Measurements from ENCODE around the gene PLCH1. TPM values are rescaled to one million over a fixed set of nuclear protein-coding genes. Genes with fewer than 3 reads are reported as not detected.

PLCH1 gene
- total and polyA plus RNA-seq, 3 experiments from 2014 or later = not detected

DNA sequence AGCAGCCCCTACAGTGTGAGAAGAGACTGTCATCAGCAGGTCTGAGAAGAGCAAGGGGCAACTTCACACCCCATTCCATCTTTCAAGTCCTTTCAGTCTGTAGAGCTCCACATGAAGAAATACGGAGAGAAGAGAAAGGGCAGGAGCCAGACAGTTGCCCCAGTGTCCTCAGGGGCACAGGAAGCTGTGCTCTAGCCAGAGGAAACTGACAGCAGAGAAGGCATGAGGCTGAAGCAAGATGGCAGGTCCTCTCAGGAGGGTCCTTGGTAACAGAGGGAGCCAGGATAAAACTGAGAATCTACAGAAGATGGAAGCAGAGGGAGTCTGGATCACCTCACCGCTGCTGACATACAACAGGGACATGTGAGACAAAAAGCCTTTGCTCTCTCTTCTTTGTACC lies 47.3 kb downstream of the PLCH1 start:
- no peaks in the 10 kb centered on the region for H3K27me3 ChIP-seq (ENCODE audit: insufficient read depth, low read length, poor library complexity, severe bottlenecking)
- H3K27ac ChIP-seq (ENCODE audit: low read depth, low read length) = no peak overlapping the region
- H3K27ac Mint-ChIP-seq = no peak overlapping the region
- DNase-seq = no peak
- H3K9me3 Mint-ChIP-seq = no peaks in the 10 kb centered on the region
- H3K36me3 Mint-ChIP-seq = no peaks in the 10 kb centered on the region
- H3K4me1 Mint-ChIP-seq = no peaks in the 10 kb centered on the region
- H3K4me1 ChIP-seq (ENCODE audit: insufficient read depth, low read length) = no peaks in the 10 kb centered on the region
- H3K4me3 Mint-ChIP-seq = no peak overlapping the region
- no peaks in the 10 kb centered on the region for H3K36me3 ChIP-seq (ENCODE audit: insufficient read depth, low read length)
- ChIA-PET POLR2A (no interaction called here), CTCF (no interaction called here)
- peaks cover 3 to 5% of the 10 kb centered on the region in 2 donors for H3K27me3 Mint-ChIP-seq
- no peaks in the 10 kb centered on the region for H3K9me3 ChIP-seq (ENCODE audit: low read length)
- H3K4me3 ChIP-seq (ENCODE audit: low read length) = no peak overlapping the region

GRCh38 chr3:155690921-155691320 lies 54.0 kb downstream of the PLCH1 start:
- no peaks in the 10 kb centered on the region for H3K4me1 ChIP-seq (ENCODE audit: insufficient read depth, low read length)
- CTCF ChIA-PET = no interaction called here
- no peaks in the 10 kb centered on the region for H3K9me3 ChIP-seq (ENCODE audit: low read length)
- H3K27me3 ChIP-seq (ENCODE audit: insufficient read depth, low read length, poor library complexity, severe bottlenecking) = no peaks in the 10 kb centered on the region
- H3K9me3 Mint-ChIP-seq = no peaks in the 10 kb centered on the region
- no peak overlapping the region for H3K4me3 ChIP-seq (ENCODE audit: low read length)
- H3K4me3 Mint-ChIP-seq = no peak overlapping the region
- peaks cover 2 to 9% of the 10 kb centered on the region in 2 donors for H3K27me3 Mint-ChIP-seq
- POLR2A ChIA-PET = no interaction called here
- H3K27ac ChIP-seq (ENCODE audit: low read depth, low read length) = no peak overlapping the region
- H3K4me1 Mint-ChIP-seq = no peaks in the 10 kb centered on the region
- no peak overlapping the region for H3K27ac Mint-ChIP-seq
- no peaks in the 10 kb centered on the region for H3K36me3 ChIP-seq (ENCODE audit: insufficient read depth, low read length)
- DNase-seq = no peak
- no peaks in the 10 kb centered on the region for H3K36me3 Mint-ChIP-seq

GRCh38 chr3:155688481-155688880 lies 56.4 kb downstream of the PLCH1 start:
- no peaks in the 10 kb centered on the region for H3K4me1 Mint-ChIP-seq
- no peak overlapping the region for H3K27ac ChIP-seq (ENCODE audit: low read depth, low read length)
- peaks cover 2 to 17% of the 10 kb centered on the region in 2 donors for H3K27me3 Mint-ChIP-seq
- no peaks in the 10 kb centered on the region for H3K27me3 ChIP-seq (ENCODE audit: insufficient read depth, low read length, poor library complexity, severe bottlenecking)
- no peaks in the 10 kb centered on the region for H3K36me3 Mint-ChIP-seq
- H3K36me3 ChIP-seq (ENCODE audit: insufficient read depth, low read length) = no peaks in the 10 kb centered on the region
- H3K4me1 ChIP-seq (ENCODE audit: insufficient read depth, low read length) = no peaks in the 10 kb centered on the region
- no peak overlapping the region for H3K4me3 Mint-ChIP-seq
- H3K9me3 ChIP-seq (ENCODE audit: low read length) = no peaks in the 10 kb centered on the region
- no peaks in the 10 kb centered on the region for H3K9me3 Mint-ChIP-seq
- DNase-seq = no peak
- CTCF ChIA-PET = no interaction called here
- H3K27ac Mint-ChIP-seq = no peak overlapping the region
- POLR2A ChIA-PET = no interaction called here
- no peak overlapping the region for H3K4me3 ChIP-seq (ENCODE audit: low read length)

DNA sequence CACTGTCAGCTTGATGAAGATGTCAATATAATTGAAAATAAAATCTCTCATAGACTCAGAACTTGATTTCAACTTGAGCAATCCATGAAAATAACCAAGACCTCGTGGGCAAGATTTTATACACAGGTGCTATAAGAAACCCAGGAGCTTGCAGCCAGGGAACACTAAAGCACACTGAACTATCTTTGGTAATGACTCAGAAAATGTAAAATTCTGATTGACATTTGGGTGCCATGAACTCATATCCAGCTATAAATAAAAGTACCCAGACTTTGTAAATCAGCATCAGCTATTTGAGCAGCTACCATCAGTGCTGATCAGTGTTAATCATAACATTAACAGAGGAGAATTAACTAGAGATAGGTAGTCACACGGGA lies 61.5 kb downstream of the PLCH1 start:
- ChIA-PET POLR2A (no interaction called here), CTCF (no interaction called here)
- no peak overlapping the region for H3K4me3 Mint-ChIP-seq
- no peaks in the 10 kb centered on the region for H3K4me1 Mint-ChIP-seq
- H3K27ac Mint-ChIP-seq = no peak overlapping the region
- Histone ChIP-seq H3K4me3 (ENCODE audit: low read length) (no peak overlapping the region), H3K27me3 (ENCODE audit: insufficient read depth, low read length, poor library complexity, severe bottlenecking) (no peaks in the 10 kb centered on the region), H3K9me3 (ENCODE audit: low read length) (no peaks in the 10 kb centered on the region), H3K27ac (ENCODE audit: low read depth, low read length) (no peak overlapping the region), H3K36me3 (ENCODE audit: insufficient read depth, low read length) (no peaks in the 10 kb centered on the region), H3K4me1 (ENCODE audit: insufficient read depth, low read length) (no peaks in the 10 kb centered on the region)
- H3K36me3 Mint-ChIP-seq = no peaks in the 10 kb centered on the region
- DNase-seq = no peak
- peaks cover 2 to 15% of the 10 kb centered on the region in 2 donors for H3K27me3 Mint-ChIP-seq
- no peaks in the 10 kb centered on the region for H3K9me3 Mint-ChIP-seq

GRCh38 chr3:155682426-155683343 lies 62.2 kb downstream of the PLCH1 start:
- Mint-ChIP-seq H3K4me3 (no peak overlapping the region), H3K27me3 (peaks cover 0 to 15% of the 10 kb centered on the region in 2 donors), H3K9me3 (no peaks in the 10 kb centered on the region), H3K4me1 (no peaks in the 10 kb centered on the region), H3K27ac (no peak overlapping the region), H3K36me3 (no peaks in the 10 kb centered on the region)
- CTCF ChIA-PET = no interaction called here
- no peaks in the 10 kb centered on the region for H3K9me3 ChIP-seq (ENCODE audit: low read length)
- no peaks in the 10 kb centered on the region for H3K4me1 ChIP-seq (ENCODE audit: insufficient read depth, low read length)
- no peak for DNase-seq
- no peak overlapping the region for H3K4me3 ChIP-seq (ENCODE audit: low read length)
- no peak overlapping the region for H3K27ac ChIP-seq (ENCODE audit: low read depth, low read length)
- POLR2A ChIA-PET = no interaction called here
- no peaks in the 10 kb centered on the region for H3K36me3 ChIP-seq (ENCODE audit: insufficient read depth, low read length)
- H3K27me3 ChIP-seq (ENCODE audit: insufficient read depth, low read length, poor library complexity, severe bottlenecking) = no peaks in the 10 kb centered on the region

GRCh38 chr3:155676252-155676981 lies 68.5 kb downstream of the PLCH1 start:
- no peaks in the 10 kb centered on the region for H3K36me3 ChIP-seq (ENCODE audit: insufficient read depth, low read length)
- Mint-ChIP-seq H3K27ac (no peak overlapping the region), H3K27me3 (peaks cover 0 to 16% of the 10 kb centered on the region in 2 donors), H3K36me3 (no peaks in the 10 kb centered on the region), H3K4me1 (no peaks in the 10 kb centered on the region), H3K4me3 (no peak overlapping the region), H3K9me3 (no peaks in the 10 kb centered on the region)
- ChIA-PET POLR2A (no interaction called here), CTCF (no interaction called here)
- no peaks in the 10 kb centered on the region for H3K9me3 ChIP-seq (ENCODE audit: low read length)
- no peaks in the 10 kb centered on the region for H3K27me3 ChIP-seq (ENCODE audit: insufficient read depth, low read length, poor library complexity, severe bottlenecking)
- no peaks in the 10 kb centered on the region for H3K4me1 ChIP-seq (ENCODE audit: insufficient read depth, low read length)
- H3K27ac ChIP-seq (ENCODE audit: low read depth, low read length) = no peak overlapping the region
- no peak overlapping the region for H3K4me3 ChIP-seq (ENCODE audit: low read length)
- DNase-seq = no peak

DNA sequence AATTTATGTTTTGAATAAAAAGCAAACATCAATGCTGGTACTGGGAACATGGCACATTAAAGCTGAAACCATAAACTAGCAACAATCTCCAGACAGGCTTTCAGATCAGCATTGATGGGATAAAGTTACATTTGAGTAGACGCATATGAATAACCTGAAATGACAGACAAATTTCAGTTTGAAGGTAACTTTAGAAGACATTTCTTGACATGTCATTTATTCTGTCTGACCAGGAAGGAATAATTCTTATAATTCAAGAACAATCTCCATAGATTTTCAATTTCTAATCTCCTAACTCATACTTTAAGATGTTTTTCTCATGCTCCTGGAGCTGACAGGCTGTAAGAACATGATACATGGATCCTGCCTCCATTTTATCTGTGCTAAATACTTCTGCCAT lies 69.8 kb downstream of the PLCH1 start:
- H3K9me3 Mint-ChIP-seq = no peaks in the 10 kb centered on the region
- CTCF ChIA-PET = interaction anchor here (1.0 kb wide), 1 partner anchor 131 kb away, joined by 4 read pairs; the partner anchor contains the start of gene C3orf33

DNA sequence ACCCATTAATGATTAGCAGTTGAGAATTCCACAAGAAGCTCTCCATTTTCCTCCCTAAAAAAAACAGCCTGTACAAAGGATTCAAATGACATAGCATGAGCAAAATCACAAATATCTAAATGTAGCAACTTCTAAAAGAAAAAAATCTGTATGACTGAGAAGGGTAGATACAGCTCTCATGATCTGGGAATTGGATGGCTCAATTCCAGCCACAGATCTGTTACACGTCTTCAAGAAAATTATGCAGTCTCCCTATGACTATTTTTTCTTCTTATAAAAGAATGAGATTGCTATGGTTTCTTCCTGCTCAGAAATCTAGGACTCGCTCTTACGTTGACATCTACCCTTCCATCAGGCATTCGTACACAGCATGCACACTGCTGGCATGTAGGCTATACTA lies 71.5 kb downstream of the PLCH1 start:
- H3K27me3 Mint-ChIP-seq = peaks cover 0 to 16% of the 10 kb centered on the region in 2 donors
- no peak overlapping the region for H3K27ac Mint-ChIP-seq
- no peak for DNase-seq
- H3K4me3 ChIP-seq (ENCODE audit: low read length) = no peak overlapping the region
- CTCF ChIA-PET = no interaction called here
- H3K27ac ChIP-seq (ENCODE audit: low read depth, low read length) = no peak overlapping the region
- H3K4me3 Mint-ChIP-seq = no peak overlapping the region
- no peaks in the 10 kb centered on the region for H3K4me1 ChIP-seq (ENCODE audit: insufficient read depth, low read length)
- POLR2A ChIA-PET = no interaction called here
- no peaks in the 10 kb centered on the region for H3K36me3 ChIP-seq (ENCODE audit: insufficient read depth, low read length)
- no peaks in the 10 kb centered on the region for H3K9me3 ChIP-seq (ENCODE audit: low read length)
- H3K4me1 Mint-ChIP-seq = no peaks in the 10 kb centered on the region
- no peaks in the 10 kb centered on the region for H3K36me3 Mint-ChIP-seq
- H3K27me3 ChIP-seq (ENCODE audit: insufficient read depth, low read length, poor library complexity, severe bottlenecking) = no peaks in the 10 kb centered on the region
- H3K9me3 Mint-ChIP-seq = no peaks in the 10 kb centered on the region

More for the DNA sequence above, 69.8 kb downstream of the PLCH1 start:
- Mint-ChIP-seq H3K4me3 (no peak overlapping the region), H3K27me3 (peaks cover 0 to 19% of the 10 kb centered on the region in 2 donors), H3K36me3 (no peaks in the 10 kb centered on the region), H3K27ac (no peak overlapping the region), H3K4me1 (no peaks in the 10 kb centered on the region)
- H3K27me3 ChIP-seq (ENCODE audit: insufficient read depth, low read length, poor library complexity, severe bottlenecking) = no peaks in the 10 kb centered on the region
- H3K36me3 ChIP-seq (ENCODE audit: insufficient read depth, low read length) = no peaks in the 10 kb centered on the region
- no peaks in the 10 kb centered on the region for H3K9me3 ChIP-seq (ENCODE audit: low read length)
- POLR2A ChIA-PET = no interaction called here
- DNase-seq = no peak
- H3K27ac ChIP-seq (ENCODE audit: low read depth, low read length) = no peak overlapping the region
- no peak overlapping the region for H3K4me3 ChIP-seq (ENCODE audit: low read length)
- no peaks in the 10 kb centered on the region for H3K4me1 ChIP-seq (ENCODE audit: insufficient read depth, low read length)

All from CD8-positive, alpha-beta memory T cell (primary cell).